Mesenchymal stem cell (in vitro differentiated cells and primary cell): ENCODE measurements around the gene SHANK3.

Experiments
- DNase-seq: peaks from one replicate; pipeline ENCODE4 v3.0.0-alpha.2; 2013
- H2AFZ ChIP-seq: one replicate; pipeline ENCODE4 v1.6.1; 2013; ENCODE audit warnings: low read depth, mild to moderate bottlenecking, control low read depth, inconsistent platforms, low read length, moderate library complexity
- H2AK5ac ChIP-seq: 2 replicates; pipeline ENCODE4 v1.6.1; 2013; ENCODE audit warnings: low read length, moderate library complexity, mild to moderate bottlenecking, inconsistent platforms; ENCODE audit not compliant: severe bottlenecking
- H2BK120ac ChIP-seq: one replicate; pipeline ENCODE4 v1.6.1; 2013; ENCODE audit warnings: low read depth, mild to moderate bottlenecking, inconsistent platforms, low read length, moderate library complexity
- H2BK12ac ChIP-seq, 2 experiments: one replicate each; pipeline ENCODE4 v1.6.1; 2013; ENCODE audit warnings: inconsistent platforms in 2 of 2, low read length in 2 of 2, mild to moderate bottlenecking in 2 of 2, moderate library complexity in 2 of 2, control low read depth in 1 of 2
- H2BK15ac ChIP-seq: one replicate; pipeline ENCODE4 v1.6.1; 2013; ENCODE audit warnings: mild to moderate bottlenecking, low read depth, inconsistent platforms; ENCODE audit not compliant: poor library complexity, severe bottlenecking
- H2BK5ac ChIP-seq: 2 replicates; pipeline ENCODE4 v1.6.1; 2013; ENCODE audit warnings: low read depth, mild to moderate bottlenecking, low read length, control low read depth, inconsistent platforms; ENCODE audit not compliant: poor library complexity, severe bottlenecking
- H3K14ac ChIP-seq, 2 experiments: one replicate each; pipeline ENCODE4 v1.6.1; 2013; ENCODE audit warnings: inconsistent platforms in 2 of 2, low read length in 2 of 2, control low read depth in 1 of 2, mild to moderate bottlenecking in 1 of 2, moderate library complexity in 1 of 2
- H3K18ac ChIP-seq, 2 experiments: one replicate each; pipeline ENCODE4 v1.6.1; 2013; ENCODE audit warnings: inconsistent platforms in 2 of 2, low read length in 2 of 2, control low read depth in 1 of 2, low read depth in 1 of 2, mild to moderate bottlenecking in 1 of 2
- H3K23ac ChIP-seq, 2 experiments: one replicate each; pipeline ENCODE4 v1.6.1; 2013; ENCODE audit warnings: inconsistent platforms in 2 of 2, low read length in 2 of 2, mild to moderate bottlenecking in 2 of 2, moderate library complexity in 2 of 2, control low read depth in 1 of 2
- H3K27ac ChIP-seq: 2 replicates; pipeline ENCODE4 v1.5.1; 2013; ENCODE audit warnings: mild to moderate bottlenecking, moderate library complexity, low read length, control low read depth, inconsistent platforms; ENCODE audit not compliant: poor library complexity, severe bottlenecking
- H3K27me3 ChIP-seq, 2 experiments: 2 replicates each; pipeline versions ENCODE4 v1.6.1 to v1.7.0; 2013; ENCODE audit warnings: low read length in 2 of 2, mild to moderate bottlenecking in 2 of 2, moderate library complexity in 2 of 2, control low read depth in 1 of 2, inconsistent platforms in 1 of 2; ENCODE audit not compliant: control insufficient read depth in 1 of 2, insufficient read depth in 1 of 2
- H3K36me3 ChIP-seq, 2 experiments: 2 replicates each; pipeline versions ENCODE4 v1.6.1 to v1.7.0; 2013; ENCODE audit warnings: low read length in 2 of 2, control low read depth in 1 of 2, inconsistent platforms in 1 of 2, low read depth in 1 of 2, mild to moderate bottlenecking in 1 of 2; ENCODE audit not compliant: insufficient read depth in 2 of 2, control insufficient read depth in 1 of 2
- H3K4ac ChIP-seq, 2 experiments: one replicate each; pipeline ENCODE4 v1.6.1; 2013; ENCODE audit warnings: inconsistent platforms in 2 of 2, low read length in 2 of 2, mild to moderate bottlenecking in 2 of 2, moderate library complexity in 2 of 2, control low read depth in 1 of 2, low read depth in 1 of 2
- H3K4me1 ChIP-seq: 2 replicates; pipeline ENCODE4 v1.6.1; 2013; ENCODE audit warnings: low read depth, low read length, control low read depth; ENCODE audit not compliant: control insufficient read depth, insufficient read depth
- H3K4me2 ChIP-seq: 2 replicates; pipeline ENCODE4 v1.6.1; 2013; ENCODE audit warnings: low read length, mild to moderate bottlenecking, inconsistent platforms; ENCODE audit not compliant: poor library complexity, severe bottlenecking
- H3K4me3 ChIP-seq, 2 experiments: 2 replicates each; pipeline versions ENCODE4 v1.5.1 to v1.7.0; 2013; ENCODE audit warnings: low read length in 2 of 2, mild to moderate bottlenecking in 2 of 2, control low read depth in 1 of 2, low read depth in 1 of 2; ENCODE audit not compliant: insufficient read depth in 1 of 2
- H3K79me1 ChIP-seq: replicated peaks from 2 replicates; pipeline ENCODE4 v1.6.1; 2013; ENCODE audit warnings: mild to moderate bottlenecking, control low read depth, low read length, inconsistent platforms; ENCODE audit not compliant: poor library complexity, severe bottlenecking
- H3K9ac ChIP-seq: 2 replicates; pipeline ENCODE4 v1.7.0; 2013; ENCODE audit warnings: mild to moderate bottlenecking, low read length, moderate library complexity
- H3K9me3 ChIP-seq: 2 replicates; pipeline ENCODE4 v1.7.0; 2013; ENCODE audit warnings: mild to moderate bottlenecking, low read length; ENCODE audit not compliant: control insufficient read depth
- H4K8ac ChIP-seq: one replicate; pipeline ENCODE4 v1.6.1; 2013; ENCODE audit warnings: inconsistent platforms, mild to moderate bottlenecking, low read length, moderate library complexity
- H4K91ac ChIP-seq: one replicate; pipeline ENCODE4 v1.6.1; 2013; ENCODE audit warnings: mild to moderate bottlenecking, low read length, inconsistent platforms
- WGBS: methylation state at CpG from one replicate; pipeline ENCODE4 v1.1.7; 2013; ENCODE audit warnings: mixed read lengths; 5-methylcytosine and 5-hydroxymethylcytosine counted together

The SHANK3 gene

DNA sequence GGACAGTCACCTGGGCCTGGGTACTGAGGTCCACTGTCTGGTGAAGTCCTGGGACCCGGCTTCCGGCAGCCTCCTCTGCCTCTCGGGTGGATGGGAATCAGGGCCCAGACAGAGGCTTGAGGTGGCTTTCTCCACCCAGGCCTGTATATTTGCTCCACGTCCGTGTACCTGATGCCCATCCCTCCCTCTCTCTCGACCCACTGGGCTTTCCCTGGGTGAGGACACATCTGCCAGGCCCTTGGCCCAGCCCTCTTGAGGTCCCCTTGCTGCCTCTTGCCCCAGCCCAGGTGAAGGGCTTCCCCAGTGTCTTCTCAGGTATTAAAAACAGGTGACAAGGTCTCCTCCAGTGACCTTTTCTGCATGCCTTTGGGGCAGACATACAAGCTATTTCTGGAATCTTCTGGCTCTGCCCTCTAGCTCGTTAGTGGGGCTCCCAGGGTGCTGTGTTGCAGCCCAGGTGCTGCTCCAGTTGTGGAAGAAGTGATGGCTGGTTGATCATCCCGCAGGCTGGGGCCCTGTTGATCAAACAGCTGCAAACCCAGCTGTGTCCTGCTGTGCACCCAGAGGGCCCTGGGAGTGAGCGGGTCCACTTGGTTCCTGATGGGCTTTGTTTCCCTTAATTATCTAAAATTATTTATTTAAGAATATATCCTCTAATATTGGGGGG, 39.9 kb downstream of the SHANK3 start:
- no peak overlapping the region for H3K4me3 ChIP-seq
- H3K9me3 ChIP-seq, result no peaks in the 10 kb centered on the region
- 87% methylated on average over 8 of the region's 9 CpGs for WGBS
- no peak overlapping the region for H3K18ac ChIP-seq
- no peak overlapping the region for H2BK120ac ChIP-seq
- no peak overlapping the region for H4K91ac ChIP-seq
- H3K4me2 ChIP-seq, result no peak overlapping the region
- no peak overlapping the region for H4K8ac ChIP-seq
- DNase-seq, result no peak
- H2BK12ac ChIP-seq, result no peak overlapping the region
- H3K27me3 ChIP-seq, result peaks cover 0 to 12% of the 10 kb centered on the region in 2 experiments
- H3K36me3 ChIP-seq, result peaks cover 0 to 5% of the 10 kb centered on the region in 2 experiments
- H2BK15ac ChIP-seq, result no peak overlapping the region
- H2AK5ac ChIP-seq, result no peak overlapping the region
- H2BK5ac ChIP-seq, result no peak overlapping the region
- no peak overlapping the region for H3K23ac ChIP-seq
- no peak overlapping the region for H3K27ac ChIP-seq
- H3K9ac ChIP-seq, result no peak overlapping the region
- no peaks in the 10 kb centered on the region for H3K79me1 ChIP-seq
- H2AFZ ChIP-seq, result no peak overlapping the region
- H3K4ac ChIP-seq, result no peak overlapping the region
- peaks cover 10% of the 10 kb centered on the region for H3K4me1 ChIP-seq
- H3K14ac ChIP-seq, result peak overlapping the region in 1 of 2 experiments; percentile 12

DNA sequence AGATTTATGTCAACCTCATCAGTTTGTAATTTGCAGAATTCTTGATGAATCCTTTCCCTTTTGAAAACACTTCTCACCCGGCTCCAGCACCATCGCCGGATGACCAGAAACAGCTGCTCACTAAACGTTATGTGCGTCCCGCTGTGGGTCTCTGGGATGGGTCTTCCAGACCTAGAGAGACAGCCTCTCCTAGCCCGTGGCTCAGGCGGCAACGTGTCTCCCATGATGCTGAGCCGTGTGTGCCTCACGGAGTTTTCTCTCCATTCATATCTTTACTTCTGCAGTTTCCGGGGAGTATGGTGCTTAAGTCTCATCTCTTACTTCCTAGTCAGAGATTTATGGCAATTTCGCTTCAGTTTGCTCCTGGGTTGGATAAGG, 40.4 kb downstream of the SHANK3 start:
- Histone ChIP-seq H3K4me3 (no peak overlapping the region), H2BK12ac (no peak overlapping the region), H3K27me3 (peaks cover 0 to 12% of the 10 kb centered on the region in 2 experiments), H4K91ac (no peak overlapping the region), H3K79me1 (no peaks in the 10 kb centered on the region), H2BK15ac (no peak overlapping the region), H3K14ac (no peak overlapping the region), H3K4me2 (no peak overlapping the region), H3K18ac (no peak overlapping the region), H3K4me1 (peaks cover 10% of the 10 kb centered on the region), H3K27ac (no peak overlapping the region), H3K9me3 (no peaks in the 10 kb centered on the region), H2BK5ac (no peak overlapping the region), H3K36me3 (peaks cover 0 to 5% of the 10 kb centered on the region in 2 experiments), H3K4ac (no peak overlapping the region), H4K8ac (no peak overlapping the region), H3K23ac (no peak overlapping the region), H2AK5ac (no peak overlapping the region), H3K9ac (no peak overlapping the region), H2AFZ (no peak overlapping the region), H2BK120ac (no peak overlapping the region)
- no peak for DNase-seq
- 76% methylated on average over 10 of the region's 13 CpGs for WGBS

DNA sequence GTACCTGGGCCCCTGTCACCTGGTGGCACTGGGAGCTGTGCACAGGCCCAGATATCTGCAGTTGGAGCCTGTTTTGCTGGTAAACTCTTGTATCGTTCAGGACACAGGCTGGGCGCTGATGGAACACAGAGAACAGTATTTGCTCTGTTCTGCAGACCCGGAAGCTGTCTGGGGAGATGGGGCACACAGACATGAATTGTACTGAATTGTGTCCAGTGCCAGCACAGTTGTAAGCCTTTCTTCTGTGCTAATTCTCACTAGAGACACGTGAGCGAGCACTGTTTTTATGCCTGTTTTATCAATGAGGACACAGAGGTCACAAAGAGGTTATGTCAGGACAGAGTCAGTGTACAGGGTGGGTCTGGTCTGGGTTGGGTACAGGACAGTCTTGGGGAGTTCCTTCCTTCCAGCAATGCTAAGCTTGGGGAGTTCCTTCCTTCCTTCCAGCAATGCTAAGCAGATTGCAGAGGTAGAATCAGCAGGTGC, 41.0 kb downstream of the SHANK3 start:
- Histone ChIP-seq H3K23ac (no peak overlapping the region), H2AFZ (no peak overlapping the region), H3K18ac (no peak overlapping the region), H3K9ac (no peak overlapping the region), H3K4ac (no peak overlapping the region), H3K27ac (no peak overlapping the region), H3K14ac (no peak overlapping the region), H2BK120ac (no peak overlapping the region), H2AK5ac (no peak overlapping the region), H3K9me3 (no peaks in the 10 kb centered on the region), H3K27me3 (peaks cover 0 to 17% of the 10 kb centered on the region in 2 experiments), H2BK12ac (no peak overlapping the region), H3K79me1 (no peaks in the 10 kb centered on the region), H3K4me3 (no peak overlapping the region), H3K4me2 (no peak overlapping the region), H4K8ac (no peak overlapping the region), H3K4me1 (peaks cover 10% of the 10 kb centered on the region), H2BK15ac (no peak overlapping the region), H2BK5ac (no peak overlapping the region), H4K91ac (no peak overlapping the region), H3K36me3 (peaks cover 0 to 5% of the 10 kb centered on the region in 2 experiments)
- no peak for DNase-seq
- 92% methylated on average over 5 of the region's 5 CpGs for WGBS

DNA sequence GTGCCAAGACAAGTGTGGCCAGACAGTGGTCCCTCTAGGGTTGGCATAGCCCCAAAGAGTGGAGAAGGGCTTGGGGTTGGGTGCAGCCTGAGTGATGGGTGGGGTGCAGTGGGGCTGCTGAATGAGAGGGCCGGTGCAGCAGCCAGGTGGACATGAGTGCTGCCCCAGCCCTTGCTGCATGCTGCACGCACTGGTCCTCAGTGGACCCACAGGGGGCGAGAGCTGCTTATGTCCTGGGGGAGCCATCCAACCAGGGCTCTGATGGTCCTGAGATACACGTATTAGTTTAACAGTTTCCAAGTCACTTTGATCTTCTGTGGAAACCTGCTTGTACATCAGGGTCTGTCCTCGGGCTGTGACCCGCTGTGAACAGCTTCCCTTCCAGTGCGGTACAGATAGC, 41.5 kb downstream of the SHANK3 start:
- no peaks in the 10 kb centered on the region for H3K79me1 ChIP-seq
- H2AFZ ChIP-seq, result no peak overlapping the region
- no peak overlapping the region for H3K23ac ChIP-seq
- H3K27ac ChIP-seq, result no peak overlapping the region
- no peak overlapping the region for H2BK15ac ChIP-seq
- DNase-seq, result no peak
- H4K91ac ChIP-seq, result no peak overlapping the region
- H3K9ac ChIP-seq, result no peak overlapping the region
- no peak overlapping the region for H3K18ac ChIP-seq
- WGBS, result 90% methylated on average over 7 of the region's 7 CpGs
- H3K4me3 ChIP-seq, result no peak overlapping the region
- H3K4ac ChIP-seq, result no peak overlapping the region
- peaks cover 10% of the 10 kb centered on the region for H3K4me1 ChIP-seq
- peaks cover 5 to 23% of the 10 kb centered on the region in 2 experiments for H3K27me3 ChIP-seq
- no peak overlapping the region for H3K14ac ChIP-seq
- H3K9me3 ChIP-seq, result no peaks in the 10 kb centered on the region
- H2BK120ac ChIP-seq, result no peak overlapping the region
- no peak overlapping the region for H2AK5ac ChIP-seq
- H2BK12ac ChIP-seq, result no peak overlapping the region
- H4K8ac ChIP-seq, result no peak overlapping the region
- H2BK5ac ChIP-seq, result no peak overlapping the region
- H3K36me3 ChIP-seq, result peaks cover 0 to 5% of the 10 kb centered on the region in 2 experiments
- H3K4me2 ChIP-seq, result no peak overlapping the region
